Right ventricle myocardium superior (tissue), 1 donor: ENCODE measurements around the gene APMAP. TPM values are rescaled to one million over a fixed set of nuclear protein-coding genes. Genes with fewer than 3 reads are reported as not detected.

Experiments
- ATAC-seq: fragments of 200-7000 bp; cut with Tn5 transposase; one replicate; pipeline ENCODE4 v1.9.1; 2020; ENCODE audit warnings: mild to moderate bottlenecking; ENCODE audit not compliant: poor library complexity
- DNase-seq: peaks from one replicate; pipeline ENCODE4 v3.0.0-alpha.2; 2020
- intact Hi-C: fragments of 100-400 bp; cut with DNase I; formaldehyde crosslinking; loops from one replicate; pipeline ENCODE4 v1.11.2; 2022
- total RNA-seq: library from RNA; stranded (reverse); fragmentation: NEBNext Ultra II Directional; extraction: Animal tissue kit (Norgen Biotek cat#: 25700); gene quantifications from one replicate; pipeline ENCODE4 v1.2.1, GENCODE V29; 2021
- donor health status: DM: no; HTN: yes; CAD: no; lungs with severe emphysema.

Gene APMAP
- total RNA-seq, 1 donor from 2014 or later, result 23.2 TPM

- ATAC-seq (peak; percentile 23), DNase-seq (no peak)
- intact Hi-C loops, result no loop called here
Observed at GRCh38 chr20:25025986-25026605, 33.5 kb upstream of the APMAP start.

DNA sequence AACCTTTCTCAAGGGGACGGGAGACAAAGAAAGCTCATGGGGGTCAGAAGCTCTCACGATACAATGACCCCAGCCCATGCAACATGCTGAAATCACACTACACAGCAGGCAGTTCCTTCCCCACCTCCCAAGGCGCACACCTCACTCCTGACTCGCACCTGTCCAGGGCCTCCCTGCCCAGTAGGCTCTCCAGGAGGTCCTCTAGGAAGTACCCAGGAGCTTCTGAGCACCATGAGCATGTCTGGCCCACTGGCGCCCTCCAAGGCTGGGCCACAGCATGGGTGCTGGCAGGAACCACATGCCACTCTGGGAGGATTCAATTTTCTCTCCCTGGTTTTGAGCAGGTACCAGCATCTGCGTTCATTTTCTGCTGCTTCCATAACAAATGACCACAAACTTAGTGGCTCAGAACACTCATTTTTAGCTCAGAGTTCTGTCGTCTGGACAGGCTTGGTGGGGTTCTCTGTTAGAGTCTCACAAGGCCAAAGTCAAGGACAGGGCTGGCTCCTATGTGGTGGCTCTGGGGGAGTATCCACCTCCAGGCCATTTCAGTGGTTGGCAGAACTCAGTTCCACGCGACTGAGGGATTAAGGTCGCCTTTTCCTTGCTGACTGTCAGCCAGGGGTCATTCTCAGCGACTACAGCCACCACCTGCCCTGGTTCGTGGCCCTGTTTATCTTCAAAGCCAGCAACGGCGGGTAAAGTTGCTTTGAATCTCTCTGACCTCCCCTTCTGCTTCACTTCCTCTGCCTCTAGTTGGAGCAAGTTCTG, 32.7 kb upstream of the APMAP start:
- ATAC-seq, result no peak
- no peak for DNase-seq
- intact Hi-C loops, result no loop called here

- intact Hi-C loops, result no loop called here
- no peak for DNase-seq
- ATAC-seq, result no peak
Observed at GRCh38 chr20:25024171-25024570, 31.6 kb upstream of the APMAP start.

DNA sequence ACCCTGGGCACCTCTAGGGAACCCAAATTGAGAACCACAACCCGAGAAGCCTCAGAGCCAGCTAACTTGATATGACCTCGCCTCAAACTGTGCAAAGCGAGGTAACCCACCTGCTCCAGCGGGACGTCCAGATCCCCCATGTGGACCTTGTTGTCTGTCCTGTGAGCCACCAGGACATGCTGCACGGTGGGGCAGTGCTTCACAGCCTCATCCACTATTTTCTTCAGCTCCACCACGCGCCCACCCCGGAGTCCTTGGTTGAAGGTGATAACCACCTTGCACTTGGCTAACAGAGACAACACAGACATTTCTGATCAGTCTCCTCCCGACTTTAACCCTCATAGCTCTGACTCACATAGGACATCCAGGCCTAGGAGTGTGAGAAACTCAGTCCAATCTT, 30.8 kb upstream of the APMAP start:
- no peak for DNase-seq
- no peak for ATAC-seq

GRCh38 chr20:25022680-25023079, 30.1 kb upstream of the APMAP start:
- ATAC-seq (peak; percentile 58), DNase-seq (no peak)
- intact Hi-C loops, result no loop called here

More for the DNA sequence above, 30.8 kb upstream of the APMAP start:
- intact Hi-C loops, result no loop called here

DNA sequence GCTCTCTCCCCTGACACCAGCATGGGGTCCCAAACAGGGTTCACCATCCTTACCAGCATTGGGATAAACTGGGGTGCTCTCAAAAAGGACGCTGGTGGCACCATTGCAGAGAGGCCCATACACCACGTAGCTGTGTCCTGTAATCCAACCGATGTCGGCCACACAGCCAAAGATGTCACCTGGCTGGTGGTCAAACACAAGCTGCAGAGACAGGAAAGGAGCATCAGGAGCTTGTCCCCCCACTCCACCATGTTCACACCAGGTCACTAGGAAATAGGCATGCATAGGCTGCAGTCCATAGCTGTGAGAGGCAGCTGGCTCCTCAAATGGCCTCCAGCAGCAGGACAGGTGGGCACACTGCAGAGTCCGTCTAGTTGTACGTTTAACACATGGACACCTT, 28.8 kb upstream of the APMAP start:
- ATAC-seq, result no peak
- no peak for DNase-seq
- intact Hi-C loops, result no loop called here

DNA sequence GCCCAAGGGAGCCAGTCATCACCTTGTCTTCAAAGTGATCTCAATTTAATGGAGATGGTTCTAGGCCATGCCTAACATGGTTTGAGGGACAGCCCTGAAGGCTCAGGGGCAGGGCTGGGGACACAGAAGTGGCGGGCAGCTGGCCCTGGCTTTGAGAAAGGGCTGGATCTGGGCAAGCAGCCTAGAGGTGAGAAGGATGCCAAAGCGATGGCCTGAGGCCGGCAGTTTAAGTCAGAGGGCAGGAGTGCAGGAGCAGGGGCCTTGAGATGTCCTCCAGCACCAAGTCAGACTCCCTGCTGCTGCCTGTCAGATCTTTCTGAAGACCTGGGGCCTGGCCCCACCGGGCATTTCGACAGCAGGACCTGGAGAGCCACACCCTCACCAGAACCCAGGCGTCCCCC, 28.4 kb upstream of the APMAP start:
- peak; percentile 66 for DNase-seq
- peak; percentile 76 for ATAC-seq
- intact Hi-C loops, result no loop called here

GRCh38 chr20:25020345-25020744, 27.8 kb upstream of the APMAP start:
- ATAC-seq, result no peak
- intact Hi-C loops, result no loop called here
- DNase-seq, result no peak

DNA sequence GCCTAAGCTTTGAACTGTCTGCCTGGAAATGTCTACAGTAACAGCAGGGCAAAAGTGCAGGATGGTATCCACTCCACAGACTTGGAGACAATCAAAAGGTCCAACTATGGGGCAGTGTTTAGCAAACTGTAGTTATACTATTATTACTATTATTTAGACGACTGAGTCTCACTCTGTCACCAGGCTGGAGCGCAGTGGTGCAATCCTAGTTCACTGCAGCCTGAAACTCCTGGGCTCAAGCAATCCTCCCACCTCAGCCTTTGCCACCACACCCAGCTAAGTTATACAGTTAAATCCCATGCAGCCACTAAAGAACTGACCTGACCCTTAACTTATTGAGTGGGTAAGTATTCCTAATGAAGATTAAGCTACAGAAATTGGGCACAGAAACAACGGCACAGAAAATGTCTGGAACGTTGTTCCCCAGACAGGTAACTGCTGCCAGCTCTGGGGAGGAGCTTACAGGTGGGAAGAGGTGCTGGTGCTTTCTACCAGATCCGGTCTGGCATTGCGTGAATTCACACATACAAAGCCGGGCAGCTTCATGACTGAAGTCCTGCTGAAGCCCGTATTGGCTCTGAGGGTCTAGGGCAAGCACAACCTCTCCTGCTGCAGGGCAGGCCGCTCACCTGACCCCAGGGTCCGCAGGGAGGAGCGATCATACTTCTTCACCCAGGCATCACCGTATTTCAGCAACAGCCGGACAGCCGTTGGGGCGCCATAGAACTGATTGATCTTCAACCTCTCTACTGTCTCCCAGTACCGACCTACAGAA, 27.0 kb upstream of the APMAP start:
- DNase-seq, result no peak
- intact Hi-C loops, result no loop called here
- no peak for ATAC-seq

- intact Hi-C loops, result no loop called here
- no peak for ATAC-seq
- DNase-seq, result no peak
Observed at GRCh38 chr20:25018841-25019240, 26.3 kb upstream of the APMAP start.

GRCh38 chr20:25018425-25018824, 25.9 kb upstream of the APMAP start:
- no peak for DNase-seq
- intact Hi-C loops, result no loop called here
- ATAC-seq, result no peak

DNA sequence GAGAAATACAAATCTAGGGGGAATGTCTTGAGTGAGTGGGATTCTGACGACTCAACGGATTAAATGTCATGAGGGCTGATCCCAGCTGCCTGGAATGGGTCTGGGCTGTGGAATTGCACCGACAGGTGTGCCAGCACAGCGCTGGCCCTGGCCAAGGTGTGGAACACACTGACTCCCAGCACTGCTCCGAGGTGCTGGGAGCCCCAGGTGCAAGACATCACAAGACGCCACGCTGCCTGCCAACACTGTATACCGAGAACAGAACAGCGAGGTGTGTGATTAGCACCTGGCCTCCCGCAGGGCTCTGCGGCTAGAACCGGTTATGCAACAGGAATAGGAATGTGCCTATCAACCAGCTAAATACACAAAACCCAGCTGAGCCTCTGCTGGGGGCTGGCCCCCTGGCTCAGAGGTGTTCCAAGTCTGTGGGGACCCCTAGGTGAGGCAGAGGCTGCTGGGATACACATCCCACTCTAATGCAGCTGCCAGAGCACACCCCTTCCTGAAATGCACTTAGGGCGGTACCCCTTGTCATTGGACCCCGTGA, 24.8 kb upstream of the APMAP start:
- intact Hi-C loops, result no loop called here
- ATAC-seq (no peak), DNase-seq (no peak)

GRCh38 chr20:25016471-25016870, 23.9 kb upstream of the APMAP start:
- intact Hi-C loops, result no loop called here
- DNase-seq (no peak), ATAC-seq (no peak)

GRCh38 chr20:25015986-25016385, 23.4 kb upstream of the APMAP start:
- ATAC-seq (no peak), DNase-seq (no peak)
- intact Hi-C loops, result no loop called here

GRCh38 chr20:25014816-25015215, 22.3 kb upstream of the APMAP start:
- intact Hi-C loops, result no loop called here
- DNase-seq (no peak), ATAC-seq (no peak)

DNA sequence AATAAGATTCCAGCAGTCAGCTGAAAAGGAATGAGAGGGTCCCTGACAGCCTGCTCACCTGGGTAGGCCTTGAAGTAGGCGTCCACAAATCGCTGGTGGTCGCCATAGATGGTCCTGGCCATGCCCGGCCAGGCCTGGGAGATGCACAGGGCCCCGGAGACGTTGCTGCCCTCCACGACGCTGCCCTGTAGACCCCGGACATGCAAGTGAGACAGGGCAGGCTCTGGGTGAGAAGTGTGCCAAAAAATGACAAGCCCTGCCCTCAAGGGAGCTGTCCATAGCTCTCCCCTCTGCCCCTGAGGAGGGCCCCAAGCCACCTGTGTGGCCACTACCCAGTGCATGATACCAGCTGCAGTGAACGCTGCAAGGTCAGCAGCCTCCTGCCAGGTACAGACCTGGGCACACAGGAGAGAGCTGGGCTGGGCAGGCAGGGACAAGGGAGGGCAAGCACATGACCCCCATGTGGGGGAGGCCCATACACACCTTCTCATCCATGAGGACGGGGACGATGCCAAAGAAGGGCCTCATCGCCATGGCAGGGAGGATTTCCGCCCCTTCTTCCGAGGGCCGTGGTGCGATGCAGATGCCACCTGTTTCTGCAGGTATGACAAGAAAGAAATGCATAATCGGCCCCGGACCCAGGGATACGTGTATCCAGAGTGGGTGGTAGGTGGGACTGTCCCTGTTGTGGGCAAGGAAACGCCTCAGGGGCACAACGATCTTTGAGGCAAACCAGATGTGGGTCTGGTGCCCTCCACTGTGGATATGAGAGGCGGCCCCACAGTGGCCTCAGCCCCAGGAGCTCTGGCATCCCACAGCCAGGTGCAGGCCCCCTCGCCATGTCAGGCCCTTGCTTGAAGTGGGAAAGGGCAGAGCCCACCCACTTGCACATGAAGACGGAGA, 21.2 kb upstream of the APMAP start:
- no peak for DNase-seq
- no peak for ATAC-seq
- intact Hi-C loops, result no loop called here

- DNase-seq (no peak), ATAC-seq (no peak)
- intact Hi-C loops, result no loop called here
Observed at GRCh38 chr20:25012616-25013189, 20.2 kb upstream of the APMAP start.

DNA sequence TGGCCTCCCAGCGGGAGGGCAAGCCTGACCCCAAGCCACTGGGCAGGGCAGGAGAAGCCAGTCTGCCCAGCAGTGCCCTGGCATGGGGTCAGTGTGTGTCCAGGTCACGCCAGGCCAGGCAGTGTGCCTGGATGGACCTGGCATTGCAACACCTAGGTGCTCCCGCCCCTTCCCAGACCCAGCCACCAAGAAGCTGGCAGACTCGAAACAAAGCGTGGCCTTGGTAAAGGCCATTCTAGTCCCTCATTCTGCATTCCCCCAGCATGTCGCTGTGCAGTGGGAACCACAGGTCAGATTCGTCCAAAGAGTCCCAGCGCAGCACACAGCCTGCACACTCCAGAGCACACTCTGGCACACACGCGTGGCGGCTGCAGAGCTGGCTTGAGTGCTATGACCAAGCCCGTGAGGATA, 19.3 kb upstream of the APMAP start:
- ATAC-seq (peak; percentile 31), DNase-seq (no peak)
- intact Hi-C loops, result no loop called here
